HCT116 (cell line): ENCODE data around the gene CENATAC. TPM values are rescaled to one million over a fixed set of nuclear protein-coding genes. Genes with fewer than 3 reads are reported as not detected.

Source experiments
- ATAC-seq: fragments of 200-7000 bp; cut with Tn5 transposase; 2 replicates; pipeline ENCODE4 v1.9.1; 2020; ENCODE audit warnings: mild to moderate bottlenecking, moderate library complexity
- BruUV-seq: library from RNA; stranded (reverse); fragments of 400-500 nt; replicated peaks from 2 replicates; lab custom pipeline; 2021; lab: Mats Ljungman, UMichigan
- CTCF ChIA-PET: fragments of 300-600 bp; sonication (Branson Sonifier 250); formaldehyde crosslinking; loops from one replicate; lab custom pipeline; 2021; ENCODE audit warnings: antibody characterized with exemption; lab: Charles Lee
- POLR2A ChIA-PET: fragments of 300-600, 350-600 bp; sonication (Branson Sonifier 250); formaldehyde crosslinking; loops from one replicate; lab custom pipeline; 2021; ENCODE audit warnings: antibody characterized with exemption; lab: Charles Lee
- RAD21 ChIA-PET, 2 experiments: fragments of 300-600 bp; sonication (Branson Sonifier 250); formaldehyde crosslinking; loops; one replicate each; lab custom pipeline; 2023; ENCODE audit warnings: low total read pairs in 2 of 2; ENCODE audit not compliant: uncharacterized antibody in 2 of 2, unreplicated experiment in 2 of 2, low non-redundant PET in 1 of 2; lab: Charles Lee
- DNase-seq: peaks from one replicate; pipeline ENCODE4 v3.0.0-alpha.2; 2010; ENCODE audit warnings: low read depth, low spot score
- H2AFZ ChIP-seq: fragments of 200-600 bp; shearing (Covaris generic), sonication (generic); 2 replicates; pipeline ENCODE4 v1.6.1; 2017; ENCODE audit warnings: low read depth, mixed run types, mixed read lengths, antibody characterized with exemption, low read length; ENCODE audit not compliant: poor library complexity, severe bottlenecking
- H3K27ac ChIP-seq: 2 replicates; pipeline ENCODE4 v1.5.1; 2012; ENCODE audit warnings: low read depth, low read length
- H3K27me3 ChIP-seq: fragments of 200-600 bp; sonication (generic); 2 replicates; pipeline ENCODE4 v1.6.1; 2016; ENCODE audit warnings: mixed run types, low read length, mixed read lengths; ENCODE audit not compliant: insufficient read depth
- H3K36me3 ChIP-seq, 2 experiments: fragments of 200-500 bp in 1 of 2; fragments of 200-600 bp in 1 of 2; sonication (Bioruptor generic) in 1 of 2; sonication (generic) in 1 of 2; 2 replicates each; pipeline versions ENCODE4 v1.5.1 to v1.6.1; 2014 to 2016; ENCODE audit warnings: low read length in 2 of 2, inconsistent platforms in 1 of 2, mixed read lengths in 1 of 2, mixed run types in 1 of 2; ENCODE audit not compliant: insufficient read depth in 2 of 2, control insufficient read depth in 1 of 2
- H3K4me1 ChIP-seq, 2 experiments: fragments of 200-600 bp in 1 of 2; sonication (generic) in 1 of 2; 2 replicates each; pipeline versions ENCODE4 v1.5.1 to v1.6.1; 2012 to 2017; ENCODE audit warnings: low read length in 2 of 2, inconsistent platforms in 1 of 2, mild to moderate bottlenecking in 1 of 2, mixed read lengths in 1 of 2, mixed run types in 1 of 2, moderate library complexity in 1 of 2; ENCODE audit not compliant: insufficient read depth in 2 of 2, control insufficient read depth in 1 of 2
- H3K4me2 ChIP-seq: fragments of 200-600 bp; sonication (generic); 2 replicates; pipeline ENCODE4 v1.6.1; 2017; ENCODE audit warnings: mixed run types, low read length, mixed read lengths
- H3K4me3 ChIP-seq, 2 experiments: fragments of 200-600 bp in 1 of 2; sonication (generic) in 1 of 2; replicated peaks in 1 of 2; 2 replicates each; pipeline ENCODE4 v1.5.1; 2011 to 2016; ENCODE audit warnings: low read length in 2 of 2, control low read depth in 1 of 2, low read depth in 1 of 2, mild to moderate bottlenecking in 1 of 2, mixed read lengths in 1 of 2, mixed run types in 1 of 2
- H3K79me2 ChIP-seq: fragments of 200-600 bp; sonication (generic); 2 replicates; pipeline ENCODE4 v1.6.1; 2017; ENCODE audit warnings: mild to moderate bottlenecking, mixed run types, low read length, moderate library complexity, mixed read lengths; ENCODE audit not compliant: insufficient read depth
- H3K9ac ChIP-seq: fragments of 200-600 bp; sonication (generic); 2 replicates; pipeline ENCODE4 v1.6.1; 2016; ENCODE audit warnings: low read length, mixed read lengths
- H3K9me2 ChIP-seq: fragments of 200-600 bp; sonication (generic), shearing (Covaris generic); 2 replicates; pipeline ENCODE4 v1.6.1; 2017; ENCODE audit warnings: mixed run types, mild to moderate bottlenecking, moderate library complexity; ENCODE audit not compliant: insufficient read depth
- H3K9me3 ChIP-seq, 2 experiments: fragments of 200-500 bp in 1 of 2; fragments of 200-600 bp in 1 of 2; sonication (Bioruptor generic) in 1 of 2; sonication (generic) in 1 of 2; 2 replicates each; pipeline ENCODE4 v1.6.1; 2014 to 2017; ENCODE audit warnings: low read length in 2 of 2, mixed read lengths in 2 of 2, inconsistent platforms in 1 of 2, low read depth in 1 of 2, mild to moderate bottlenecking in 1 of 2, mixed run types in 1 of 2, moderate library complexity in 1 of 2; ENCODE audit not compliant: control insufficient read depth in 1 of 2, insufficient read depth in 1 of 2
- H4K20me1 ChIP-seq: fragments of 200-600 bp; sonication (generic), shearing (Covaris generic); 2 replicates; pipeline ENCODE4 v1.6.1; 2017; ENCODE audit warnings: mixed run types, mild to moderate bottlenecking, moderate library complexity; ENCODE audit not compliant: insufficient read depth
- CBX3 ChIP-seq: IDR thresholded peaks from 2 replicates; pipeline ENCODE4 v1.6.1; 2012; ENCODE audit warnings: low read depth
- CEBPB ChIP-seq: IDR thresholded peaks from 2 replicates; pipeline ENCODE4 v1.6.1; 2012; ENCODE audit warnings: low read depth
- ELF1 ChIP-seq: IDR thresholded peaks from 2 replicates; pipeline ENCODE4 v1.6.1; 2012; ENCODE audit warnings: low read depth, borderline replicate concordance
- FOSL1 ChIP-seq: IDR thresholded peaks from 2 replicates; pipeline ENCODE4 v1.6.1; 2012; ENCODE audit warnings: low read depth
- POLR2A ChIP-seq: IDR thresholded peaks from 2 replicates; pipeline ENCODE4 v1.7.0; 2011; ENCODE audit warnings: borderline replicate concordance; ENCODE audit not compliant: insufficient read depth, insufficient read length; ENCODE audit errors: extremely low read depth
- RAD21 ChIP-seq: IDR thresholded peaks from 2 replicates; pipeline ENCODE4 v1.6.1; 2012; ENCODE audit warnings: low read depth, mild to moderate bottlenecking
- REST ChIP-seq: IDR thresholded peaks from 2 replicates; pipeline ENCODE4 v1.6.1; 2012; ENCODE audit warnings: low read depth
- SP1 ChIP-seq: IDR thresholded peaks from 2 replicates; pipeline ENCODE4 v1.6.1; 2012; ENCODE audit warnings: low read depth
- SRF ChIP-seq: IDR thresholded peaks from 2 replicates; pipeline ENCODE4 v1.6.1; 2012; ENCODE audit warnings: low read depth
- TCF7L2 ChIP-seq: IDR thresholded peaks from 2 replicates; pipeline ENCODE4 v1.7.0; 2011; ENCODE audit warnings: borderline replicate concordance, inconsistent platforms; ENCODE audit not compliant: insufficient read depth, insufficient read length; ENCODE audit errors: extremely low read depth
- intact Hi-C: fragments of 100-400 bp; cut with micrococcal nuclease; formaldehyde crosslinking; loops from 2 replicates; pipeline ENCODE4 v1.10.0; 2022
- total RNA-seq: library from RNA; stranded (reverse); gene quantifications from one replicate; pipeline ENCODE4 v1.2.1, GENCODE V29; 2021; ENCODE audit not compliant: unreplicated experiment
- TF ChIP-seq, protein P1 (sequence below), 3 experiments: fragments of 200-600 bp in 1 of 3; sonication (generic) in 1 of 3; IDR thresholded peaks in 2 of 3; conservative IDR thresholded peaks in 1 of 3; 2 replicates each; pipeline ENCODE4 v1.5.1; 2012 to 2017; ENCODE audit warnings: low read depth in 2 of 3, low read length in 2 of 3, antibody characterized with exemption in 1 of 3, borderline replicate concordance in 1 of 3, control low read depth in 1 of 3, mild to moderate bottlenecking in 1 of 3, mixed read lengths in 1 of 3, mixed run types in 1 of 3, moderate library complexity in 1 of 3; ENCODE audit not compliant: insufficient read depth in 1 of 3
- TF ChIP-seq, protein P2 (sequence below): IDR thresholded peaks from 2 replicates; pipeline ENCODE4 v1.6.1; 2011; ENCODE audit warnings: mild to moderate bottlenecking, low read length, moderate library complexity; ENCODE audit not compliant: insufficient replicate concordance; ENCODE audit errors: extremely low read depth
- TF ChIP-seq, protein P3 (sequence below): IDR thresholded peaks from 2 replicates; pipeline ENCODE4 v1.6.1; 2012

CENATAC gene
- total RNA-seq, 1 experiment from 2014 or later = 28.9 TPM

DNA sequence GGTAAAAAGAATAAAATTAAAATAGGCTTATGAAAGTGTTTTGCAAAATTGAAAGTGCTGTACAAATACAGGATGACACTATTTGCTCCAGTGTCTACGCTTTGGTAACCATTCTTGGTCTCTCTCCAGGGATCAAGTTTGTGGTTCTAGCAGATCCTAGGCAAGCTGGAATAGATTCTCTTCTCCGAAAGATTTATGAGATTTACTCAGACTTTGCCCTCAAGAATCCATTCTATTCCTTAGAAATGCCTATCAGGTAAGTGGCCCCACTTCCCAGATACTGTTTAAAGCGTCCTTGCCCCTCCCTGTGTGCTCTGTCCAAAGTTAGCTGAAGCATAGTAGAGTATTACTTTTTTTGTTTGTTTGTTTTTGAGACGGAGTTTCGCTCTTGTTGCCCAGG is 23.7 kb downstream of the CENATAC start:
- H3K4me3 ChIP-seq = no peak overlapping the region
- no peak overlapping the region for H3K27ac ChIP-seq
- H3K4me1 ChIP-seq = peaks cover 12 to 29% of the 10 kb centered on the region in 2 experiments
- ChIA-PET RAD21 (no interaction called here), POLR2A (no interaction called here), CTCF (no interaction called here)
- no peaks in the 10 kb centered on the region for H3K9me2 ChIP-seq
- H4K20me1 ChIP-seq = no peaks in the 10 kb centered on the region
- H3K27me3 ChIP-seq = no peaks in the 10 kb centered on the region
- H3K36me3 ChIP-seq = peaks cover 26 to 40% of the 10 kb centered on the region in 2 experiments
- peaks cover 48% of the 10 kb centered on the region for H3K79me2 ChIP-seq
- no peak for ATAC-seq
- TF ChIP-seq POLR2A = no peak
- TF ChIP-seq CBX3 = no peak
- no peak for TF ChIP-seq FOSL1
- no peak for TF ChIP-seq SRF
- TF ChIP-seq, protein P1, sequence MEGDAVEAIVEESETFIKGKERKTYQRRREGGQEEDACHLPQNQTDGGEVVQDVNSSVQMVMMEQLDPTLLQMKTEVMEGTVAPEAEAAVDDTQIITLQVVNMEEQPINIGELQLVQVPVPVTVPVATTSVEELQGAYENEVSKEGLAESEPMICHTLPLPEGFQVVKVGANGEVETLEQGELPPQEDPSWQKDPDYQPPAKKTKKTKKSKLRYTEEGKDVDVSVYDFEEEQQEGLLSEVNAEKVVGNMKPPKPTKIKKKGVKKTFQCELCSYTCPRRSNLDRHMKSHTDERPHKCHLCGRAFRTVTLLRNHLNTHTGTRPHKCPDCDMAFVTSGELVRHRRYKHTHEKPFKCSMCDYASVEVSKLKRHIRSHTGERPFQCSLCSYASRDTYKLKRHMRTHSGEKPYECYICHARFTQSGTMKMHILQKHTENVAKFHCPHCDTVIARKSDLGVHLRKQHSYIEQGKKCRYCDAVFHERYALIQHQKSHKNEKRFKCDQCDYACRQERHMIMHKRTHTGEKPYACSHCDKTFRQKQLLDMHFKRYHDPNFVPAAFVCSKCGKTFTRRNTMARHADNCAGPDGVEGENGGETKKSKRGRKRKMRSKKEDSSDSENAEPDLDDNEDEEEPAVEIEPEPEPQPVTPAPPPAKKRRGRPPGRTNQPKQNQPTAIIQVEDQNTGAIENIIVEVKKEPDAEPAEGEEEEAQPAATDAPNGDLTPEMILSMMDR (IDR thresholded peaks at IDR 0.05 in 2 of 3, conservative IDR thresholded peaks at IDR 0.05 in 1 of 3; ENCODE audit: borderline replicate concordance in 1 of 3, insufficient read depth in 1 of 3, low read depth in 2 of 3, low read length in 2 of 3) = no peak
- no peak for TF ChIP-seq SP1
- no peak for TF ChIP-seq ELF1
- TF ChIP-seq RAD21 = no peak
- TF ChIP-seq, protein P2, sequence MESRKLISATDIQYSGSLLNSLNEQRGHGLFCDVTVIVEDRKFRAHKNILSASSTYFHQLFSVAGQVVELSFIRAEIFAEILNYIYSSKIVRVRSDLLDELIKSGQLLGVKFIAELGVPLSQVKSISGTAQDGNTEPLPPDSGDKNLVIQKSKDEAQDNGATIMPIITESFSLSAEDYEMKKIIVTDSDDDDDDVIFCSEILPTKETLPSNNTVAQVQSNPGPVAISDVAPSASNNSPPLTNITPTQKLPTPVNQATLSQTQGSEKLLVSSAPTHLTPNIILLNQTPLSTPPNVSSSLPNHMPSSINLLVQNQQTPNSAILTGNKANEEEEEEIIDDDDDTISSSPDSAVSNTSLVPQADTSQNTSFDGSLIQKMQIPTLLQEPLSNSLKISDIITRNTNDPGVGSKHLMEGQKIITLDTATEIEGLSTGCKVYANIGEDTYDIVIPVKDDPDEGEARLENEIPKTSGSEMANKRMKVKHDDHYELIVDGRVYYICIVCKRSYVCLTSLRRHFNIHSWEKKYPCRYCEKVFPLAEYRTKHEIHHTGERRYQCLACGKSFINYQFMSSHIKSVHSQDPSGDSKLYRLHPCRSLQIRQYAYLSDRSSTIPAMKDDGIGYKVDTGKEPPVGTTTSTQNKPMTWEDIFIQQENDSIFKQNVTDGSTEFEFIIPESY = no peak
- no peak for TF ChIP-seq CEBPB
- TF ChIP-seq, protein P3, sequence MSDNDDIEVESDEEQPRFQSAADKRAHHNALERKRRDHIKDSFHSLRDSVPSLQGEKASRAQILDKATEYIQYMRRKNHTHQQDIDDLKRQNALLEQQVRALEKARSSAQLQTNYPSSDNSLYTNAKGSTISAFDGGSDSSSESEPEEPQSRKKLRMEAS = no peak
- no peak for TF ChIP-seq TCF7L2
- no peak for TF ChIP-seq REST
- H3K9me3 ChIP-seq = no peaks in the 10 kb centered on the region
- no peak overlapping the region for H3K9ac ChIP-seq
- no peak overlapping the region for H2AFZ ChIP-seq
- no TSS peak for BruUV-seq
- no peak overlapping the region for H3K4me2 ChIP-seq
- intact Hi-C loops = no loop called here
- no peak for DNase-seq
